Spleen (tissue), 11 donors: Measurements from ENCODE around the gene PRKCZ. TPM values are rescaled to one million over a fixed set of nuclear protein-coding genes. Genes with fewer than 3 reads are reported as not detected.

Experiments used
- DNase-seq: peaks from one replicate; pipeline ENCODE4 v3.0.0-alpha.2; 2020
- H3K27ac ChIP-seq, 8 donors: fragments of 200-600 bp; sonication (generic) in 7 of 8; 1 replicate in 4 of 8; 2 replicates in 4 of 8; pipeline versions ENCODE4 v1.5.0 to v1.8.0; 2016 to 2021; ENCODE audit warnings: inconsistent platforms in 4 of 8, mild to moderate bottlenecking in 4 of 8, moderate library complexity in 1 of 8
- H3K27me3 ChIP-seq, 7 donors: fragments of 200-600 bp; sonication (generic) in 6 of 7; replicated peaks in 1 of 7; 1 replicate in 4 of 7; 2 replicates in 3 of 7; pipeline versions ENCODE4 v1.5.0 to v1.8.0; 2016 to 2021; ENCODE audit warnings: inconsistent platforms in 3 of 7, mild to moderate bottlenecking in 1 of 7
- H3K36me3 ChIP-seq, 6 donors: fragments of 200-600 bp; sonication (generic) in 5 of 6; 1 replicate in 4 of 6; 2 replicates in 2 of 6; pipeline versions ENCODE4 v1.5.0 to v1.8.0; 2016 to 2021; ENCODE audit warnings: inconsistent platforms in 2 of 6
- H3K4me1 ChIP-seq, 6 donors: fragments of 200-600 bp; sonication (generic) in 5 of 6; 1 replicate in 3 of 6; 2 replicates in 3 of 6; pipeline versions ENCODE4 v1.5.0 to v1.8.0; 2016 to 2021; ENCODE audit warnings: inconsistent platforms in 3 of 6
- H3K4me3 ChIP-seq, 8 donors: fragments of 200-600 bp; sonication (generic) in 7 of 8; 1 replicate in 4 of 8; 2 replicates in 4 of 8; pipeline versions ENCODE4 v1.5.0 to v1.8.0; 2016 to 2021; ENCODE audit warnings: inconsistent platforms in 4 of 8, mild to moderate bottlenecking in 4 of 8, moderate library complexity in 2 of 8
- H3K9me3 ChIP-seq, 8 donors: fragments of 200-600 bp; sonication (generic) in 7 of 8; 1 replicate in 4 of 8; 2 replicates in 4 of 8; pipeline versions ENCODE4 v1.5.0 to v1.8.0; 2016 to 2021; ENCODE audit warnings: inconsistent platforms in 4 of 8
- CTCF ChIP-seq, 11 experiments: fragments of 200-600 bp in 7 of 11; fragments of 450-650 bp in 4 of 11; sonication (generic) in 4 of 11; IDR thresholded peaks in 8 of 11; conservative IDR thresholded peaks in 3 of 11; 1 replicate in 7 of 11; 2 replicates in 4 of 11; pipeline versions ENCODE4 v1.4.0 to v1.8.0; 2016 to 2021; ENCODE audit warnings: antibody characterized with exemption in 11 of 11, inconsistent platforms in 4 of 11, mild to moderate bottlenecking in 1 of 11
- POLR2A ChIP-seq, 3 donors: fragments of 450-650 bp; IDR thresholded peaks; one replicate each; pipeline ENCODE4 v1.5.1; 2017; ENCODE audit warnings: antibody characterized with exemption in 3 of 3, mild to moderate bottlenecking in 1 of 3
- POLR2AphosphoS5 ChIP-seq, 3 donors: sonication (generic); formaldehyde crosslinking; IDR thresholded peaks; one replicate each; pipeline ENCODE4 v1.5.1; 2017; ENCODE audit warnings: antibody characterized with exemption in 3 of 3
- WGBS, 5 donors: extraction: QIAGEN DNeasy Blood & Tissue Kit in 3 of 5; methylation state at CpG; one replicate each; pipeline versions ENCODE4 v1.1.5 to v1.1.7; 2013 to 2018; 5-methylcytosine and 5-hydroxymethylcytosine counted together
- intact Hi-C: fragments of 100-400 bp; cut with DNase I; formaldehyde crosslinking; loops from one replicate; pipeline ENCODE4 v1.15.0; 2023; ENCODE audit warnings: low total_unique reads
- polyA plus RNA-seq, 3 donors: library from polyadenylated mRNA; stranded (reverse); fragments of 200-250 nt; gene quantifications; one replicate each; pipeline ENCODE4 v1.2.1, GENCODE V29; 2013
- total RNA-seq, 7 donors: library from RNA; depleted of rRNA in 3 of 7; stranded (reverse); fragments of >200 nt in 3 of 7; fragmentation: NEBNext Ultra II Directional in 4 of 7; extraction: Animal tissue kit (Norgen Biotek cat#: 25700) in 4 of 7; gene quantifications; one replicate each; pipeline versions ENCODE4 v1.1.0 to v1.2.1, GENCODE V29; 2016 to 2021
- donor health status: healthy with polysubstance abuse.
- donor health status: DM: no; HTN: no; CAD: no; lungs with moderate emphysema.
- donor health status: DM: no; HTN: no; CAD: no.
- donor health status: Bipolar disorder and iron deficiency.
- donor health status: healthy.
- donor health status: DM: no; HTN: no; CAD: no.
- donor health status: DM: yes; HTN: yes; CAD: no.

PRKCZ gene
- total and polyA plus RNA-seq, 10 donors: 17.6 to 61.8 (median 34.0) TPM

- TF ChIP-seq CTCF (IDR thresholded peaks at IDR 0.05 in 8 of 11, conservative IDR thresholded peaks at IDR 0.05 in 3 of 11): no peak
- no peak for TF ChIP-seq POLR2AphosphoS5 (IDR thresholded peaks at IDR 0.05)
- TF ChIP-seq POLR2A (IDR thresholded peaks at IDR 0.05): no peak
- 73 to 89% (median 83%) methylated on average over 4 of the region's 4 CpGs for WGBS, 5 donors
- intact Hi-C loops: no loop called here
- H3K4me1 ChIP-seq: peaks cover 2 to 42% (median 19%) of the 10 kb centered on the region in 6 donors
- H3K9me3 ChIP-seq: peaks cover 0 to 19% (median 13%) of the 10 kb centered on the region in 8 donors
- H3K27me3 ChIP-seq: no peaks in the 10 kb centered on the region
- peaks cover 0 to 27% (median 0%) of the 10 kb centered on the region in 6 donors for H3K36me3 ChIP-seq
- H3K27ac ChIP-seq: no peak overlapping the region
- H3K4me3 ChIP-seq: no peak overlapping the region
- no peak for DNase-seq
Measured at GRCh38 chr1:2100780-2101108, 50.5 kb downstream of the PRKCZ start.

GRCh38 chr1:2101531-2101930 lies 51.3 kb downstream of the PRKCZ start:
- Histone ChIP-seq H3K4me3 (no peak overlapping the region), H3K9me3 (peaks cover 0 to 18% (median 12%) of the 10 kb centered on the region in 8 donors), H3K27me3 (no peaks in the 10 kb centered on the region), H3K27ac (no peak overlapping the region), H3K4me1 (peaks cover 2 to 36% (median 19%) of the 10 kb centered on the region in 6 donors), H3K36me3 (peaks cover 0 to 33% (median 0%) of the 10 kb centered on the region in 6 donors)
- no peak for TF ChIP-seq CTCF (IDR thresholded peaks at IDR 0.05 in 8 of 11, conservative IDR thresholded peaks at IDR 0.05 in 3 of 11)
- TF ChIP-seq POLR2A (IDR thresholded peaks at IDR 0.05): no peak
- no peak for TF ChIP-seq POLR2AphosphoS5 (IDR thresholded peaks at IDR 0.05)
- no peak for DNase-seq
- intact Hi-C loops: no loop called here
- 93 to 97% (median 95%) methylated on average over 16 of the region's 16 CpGs for WGBS, 5 donors

- Histone ChIP-seq H3K36me3 (peaks cover 0 to 36% (median 2%) of the 10 kb centered on the region in 6 donors), H3K27me3 (no peaks in the 10 kb centered on the region), H3K4me3 (no peak overlapping the region), H3K4me1 (peaks cover 2 to 32% (median 19%) of the 10 kb centered on the region in 6 donors), H3K27ac (no peak overlapping the region), H3K9me3 (peaks cover 0 to 14% (median 9%) of the 10 kb centered on the region in 8 donors)
- intact Hi-C loops: no loop called here
- WGBS, 5 donors: 85 to 94% (median 89%) methylated on average over 8 of the region's 8 CpGs
- no peak for DNase-seq
- TF ChIP-seq POLR2AphosphoS5 (IDR thresholded peaks at IDR 0.05) (no peak), POLR2A (IDR thresholded peaks at IDR 0.05) (no peak), CTCF (IDR thresholded peaks at IDR 0.05 in 8 of 11, conservative IDR thresholded peaks at IDR 0.05 in 3 of 11) (no peak)
Measured at GRCh38 chr1:2101946-2102345, 51.7 kb downstream of the PRKCZ start.

- intact Hi-C loops: no loop called here
- DNase-seq: no peak
- H3K27ac ChIP-seq: no peak overlapping the region
- H3K36me3 ChIP-seq: peaks cover 0 to 37% (median 6%) of the 10 kb centered on the region in 6 donors
- no peak overlapping the region for H3K4me3 ChIP-seq
- peaks cover 0 to 6% (median 1%) of the 10 kb centered on the region in 8 donors for H3K9me3 ChIP-seq
- no peak for TF ChIP-seq POLR2A (IDR thresholded peaks at IDR 0.05)
- no peak for TF ChIP-seq POLR2AphosphoS5 (IDR thresholded peaks at IDR 0.05)
- no peaks in the 10 kb centered on the region for H3K27me3 ChIP-seq
- WGBS, 5 donors: 92 to 96% (median 95%) methylated on average over 12 of the region's 12 CpGs
- H3K4me1 ChIP-seq: peaks cover 2 to 32% (median 19%) of the 10 kb centered on the region in 6 donors
Measured at GRCh38 chr1:2102753-2103152, 52.5 kb downstream of the PRKCZ start.
